GM18511 (cell line): Measurements from ENCODE around the gene SMARCA2.
A peak's percentile ranks its signal among the peaks of the same experiment; 100 is the strongest.

Source experiments
- ATAC-seq: cut with Tn5 transposase; IDR thresholded peaks from one replicate; pipeline ENCODE4 v1.9.1; 2021; ENCODE audit warnings: mild to moderate bottlenecking, moderate library complexity; ENCODE audit not compliant: unreplicated experiment

The SMARCA2 gene

GRCh38 chr9:2039294-2040180, 24.4 kb downstream of the SMARCA2 start:
- no peak for ATAC-seq

- ATAC-seq, result no peak
Observed at GRCh38 chr9:2040828-2041227, 25.7 kb downstream of the SMARCA2 start.

GRCh38 chr9:2041736-2042135, 26.6 kb downstream of the SMARCA2 start:
- no peak for ATAC-seq

- ATAC-seq, result peak; percentile 53
Observed at GRCh38 chr9:2043243-2043642, 28.1 kb downstream of the SMARCA2 start.

- ATAC-seq, result peak; percentile 55
Observed at GRCh38 chr9:2043881-2044462, 28.8 kb downstream of the SMARCA2 start.

GRCh38 chr9:2047144-2047671, 32.1 kb downstream of the SMARCA2 start:
- no peak for ATAC-seq

GRCh38 chr9:2047916-2048315, 32.8 kb downstream of the SMARCA2 start:
- ATAC-seq, result no peak

GRCh38 chr9:2050236-2050635, 35.1 kb downstream of the SMARCA2 start:
- ATAC-seq, result no peak

GRCh38 chr9:2053883-2054845, 39.0 kb downstream of the SMARCA2 start:
- peak; percentile 99 for ATAC-seq

GRCh38 chr9:2055203-2055658, 40.1 kb downstream of the SMARCA2 start:
- ATAC-seq, result no peak

GRCh38 chr9:2059274-2059929, 44.3 kb downstream of the SMARCA2 start:
- ATAC-seq, result no peak

- no peak for ATAC-seq
Observed at GRCh38 chr9:2060424-2060823, 45.3 kb downstream of the SMARCA2 start.

- ATAC-seq, result no peak
Observed at GRCh38 chr9:2065704-2066103, 50.6 kb downstream of the SMARCA2 start.

GRCh38 chr9:2066312-2067273, 51.4 kb downstream of the SMARCA2 start:
- ATAC-seq, result no peak

- ATAC-seq, result no peak
Observed at GRCh38 chr9:2072752-2073405, 57.7 kb downstream of the SMARCA2 start.

- ATAC-seq, result no peak
Observed at GRCh38 chr9:2082772-2083171, 67.6 kb downstream of the SMARCA2 start.

- ATAC-seq, result no peak
Observed at GRCh38 chr9:2083479-2083878, 68.3 kb downstream of the SMARCA2 start.

GRCh38 chr9:2085716-2086115, 70.6 kb downstream of the SMARCA2 start:
- ATAC-seq, result no peak

- no peak for ATAC-seq
Observed at GRCh38 chr9:2086116-2086515, 71.0 kb downstream of the SMARCA2 start.
